ENCODE measurements around the gene PARD6B.

The PARD6B gene

GRCh38 chr20:50724112-50724725 is 7.2 kb upstream of the PARD6B start:
- no peak for DNase-seq (ENCODE audit: low read depth in 2 of 2)

- DNase-seq (ENCODE audit: low read depth in 2 of 2): peak; percentile 64 to 72
Measured at GRCh38 chr20:50724851-50725723, 6.3 kb upstream of the PARD6B start.

GRCh38 chr20:50725724-50726005 is 5.7 kb upstream of the PARD6B start:
- DNase-seq (ENCODE audit: low read depth in 2 of 2): no peak

DNA sequence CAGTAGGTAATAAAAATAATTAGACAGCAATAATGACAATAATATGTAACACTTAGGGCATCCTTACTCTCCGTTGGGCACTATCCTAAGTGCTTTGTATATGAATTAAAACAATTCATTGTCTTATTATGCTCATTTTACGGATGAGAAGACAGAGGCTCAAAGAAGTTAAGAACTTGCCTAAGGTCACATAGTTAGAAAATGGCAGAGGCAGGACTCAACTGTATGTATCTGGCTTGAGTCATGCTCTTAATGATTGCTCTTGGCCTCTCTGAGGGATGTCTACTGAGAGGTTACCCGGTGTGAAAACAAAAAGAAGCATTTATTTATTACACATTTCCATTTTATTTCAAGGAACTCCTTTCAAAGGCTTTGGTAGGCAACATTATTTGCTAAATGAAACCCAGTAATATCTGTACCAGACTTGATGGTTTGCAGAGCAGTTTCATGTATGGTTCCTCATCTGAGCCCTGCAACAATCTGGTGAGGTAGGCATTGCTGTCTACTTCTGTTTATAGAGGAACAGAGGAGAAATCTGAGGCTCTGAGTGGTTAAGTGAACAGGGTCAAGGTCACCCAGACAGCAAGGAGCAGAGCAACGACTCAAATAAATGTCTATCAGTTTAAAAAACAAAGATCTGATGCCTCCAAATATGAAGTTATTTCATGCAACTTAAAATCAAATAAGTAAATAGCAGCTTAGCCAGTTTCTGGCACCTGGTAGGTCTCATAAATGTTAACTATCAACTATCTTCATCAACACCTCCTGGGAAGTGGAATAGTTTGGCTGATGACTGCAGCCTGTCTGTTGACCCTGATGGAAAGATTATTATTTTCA is 4.2 kb upstream of the PARD6B start:
- no peak for DNase-seq (ENCODE audit: low read depth in 2 of 2)

- no peak for DNase-seq (ENCODE audit: low read depth in 2 of 2)
Measured at GRCh38 chr20:50727792-50728485, 3.4 kb upstream of the PARD6B start.

DNA sequence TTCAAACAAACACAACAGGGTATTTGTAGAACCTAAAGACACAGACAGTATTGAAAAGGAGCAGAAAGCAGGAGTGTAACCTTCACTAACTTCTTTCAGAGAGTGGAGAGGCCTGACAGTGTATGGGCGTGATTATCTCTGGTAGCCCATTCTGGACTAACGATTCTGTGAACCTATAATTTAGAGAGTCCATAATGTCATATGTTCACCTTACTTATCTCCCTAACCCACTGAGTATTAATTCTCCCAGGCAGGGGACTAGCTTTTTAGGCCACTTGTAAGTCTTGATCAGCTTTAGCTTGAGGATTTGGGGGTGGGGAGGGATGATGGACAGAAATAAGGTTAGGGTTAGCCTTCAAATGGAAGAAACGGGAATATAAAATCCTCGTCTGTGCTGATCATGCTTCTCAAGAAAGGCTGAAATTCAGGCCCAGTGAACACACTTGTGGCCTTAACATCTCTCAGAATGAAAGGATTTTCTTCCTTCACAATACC is 2.8 kb upstream of the PARD6B start:
- no peak for DNase-seq (ENCODE audit: low read depth in 2 of 2)

- DNase-seq (ENCODE audit: low read depth in 2 of 2): no peak
Measured at GRCh38 chr20:50728981-50729874, 2.2 kb upstream of the PARD6B start.

GRCh38 chr20:50729901-50730764 is 1.2 kb upstream of the PARD6B start:
- DNase-seq (ENCODE audit: low read depth in 2 of 2): no peak

GRCh38 chr20:50730765-50731054 is 670 bp upstream of the PARD6B start:
- no peak for DNase-seq (ENCODE audit: low read depth in 2 of 2)

DNA sequence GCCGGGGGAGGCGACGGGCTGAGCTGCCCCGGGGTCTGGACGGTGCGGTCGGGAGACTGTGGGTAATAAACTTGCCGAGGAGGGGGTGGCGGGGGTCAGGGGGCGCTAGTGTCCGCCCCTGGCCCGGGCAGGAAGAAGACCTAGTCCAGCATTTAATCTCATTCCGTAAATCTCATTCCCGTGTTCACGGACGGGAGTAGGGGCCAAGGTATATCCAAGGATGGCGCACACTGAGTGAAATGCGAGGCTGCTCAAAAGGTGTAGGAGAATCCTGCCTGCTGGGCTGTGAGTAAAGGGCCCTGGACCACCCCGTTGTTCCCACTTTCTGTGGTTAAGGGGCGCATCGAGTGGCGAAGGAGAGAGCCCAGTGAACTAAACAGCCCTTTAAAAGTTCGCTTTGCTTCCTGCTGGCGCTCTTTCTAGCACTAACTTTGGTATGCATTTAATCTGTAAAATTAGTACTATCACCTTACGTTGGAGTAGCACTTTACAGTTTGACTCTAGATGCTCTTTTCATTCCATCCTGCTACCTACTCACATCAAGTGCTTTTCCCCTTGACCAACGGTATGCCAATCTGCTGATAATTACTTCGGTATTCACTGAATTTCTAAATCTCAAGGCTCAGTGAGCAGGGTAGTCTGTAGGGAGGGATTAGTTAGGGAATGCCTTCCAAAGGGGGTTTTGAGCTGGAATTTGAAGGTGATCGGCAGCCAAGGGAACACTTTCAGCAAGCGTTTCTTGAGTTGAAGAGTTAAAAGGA is 730 bp downstream of the PARD6B start:
- no peak for DNase-seq (ENCODE audit: low read depth in 2 of 2)

DNA sequence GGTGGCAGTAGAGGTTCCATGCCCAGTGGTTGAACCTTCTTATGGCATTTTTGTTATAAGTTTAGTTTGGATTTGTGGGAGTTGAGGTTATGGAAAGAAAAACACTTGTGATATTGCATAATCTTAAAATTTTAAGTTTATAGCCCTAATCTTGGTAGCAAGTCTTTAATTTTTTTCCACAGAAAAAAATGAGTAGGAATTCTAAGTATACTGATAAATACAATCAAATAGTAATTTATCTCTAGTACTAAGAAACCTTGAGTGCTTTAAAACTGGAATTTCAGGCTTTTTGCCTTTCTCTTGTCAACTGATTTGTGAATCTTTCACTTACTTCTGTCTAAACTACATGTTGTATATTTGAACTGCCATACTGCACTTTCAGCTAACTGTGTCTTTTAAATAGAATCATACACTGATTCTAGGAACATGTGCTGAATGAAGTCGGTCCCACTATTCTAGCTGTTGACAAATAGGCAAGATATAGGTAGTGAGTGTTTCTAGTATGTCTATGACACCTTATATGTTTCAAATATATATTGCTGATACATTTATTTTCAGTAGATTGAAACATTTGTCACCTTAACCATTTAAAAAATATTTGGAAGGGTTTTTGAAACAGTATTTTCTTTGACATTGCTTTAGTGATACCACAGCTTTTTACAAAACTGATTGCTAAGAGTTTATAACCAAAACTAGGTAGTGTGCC is 2.4 kb downstream of the PARD6B start:
- no peak for DNase-seq (ENCODE audit: low read depth in 2 of 2)

GRCh38 chr20:50734730-50735679 is 3.6 kb downstream of the PARD6B start:
- no peak for DNase-seq (ENCODE audit: low read depth in 2 of 2)

- no peak for DNase-seq (ENCODE audit: low read depth in 2 of 2)
Measured at GRCh38 chr20:50735813-50736212, 4.4 kb downstream of the PARD6B start.

DNA sequence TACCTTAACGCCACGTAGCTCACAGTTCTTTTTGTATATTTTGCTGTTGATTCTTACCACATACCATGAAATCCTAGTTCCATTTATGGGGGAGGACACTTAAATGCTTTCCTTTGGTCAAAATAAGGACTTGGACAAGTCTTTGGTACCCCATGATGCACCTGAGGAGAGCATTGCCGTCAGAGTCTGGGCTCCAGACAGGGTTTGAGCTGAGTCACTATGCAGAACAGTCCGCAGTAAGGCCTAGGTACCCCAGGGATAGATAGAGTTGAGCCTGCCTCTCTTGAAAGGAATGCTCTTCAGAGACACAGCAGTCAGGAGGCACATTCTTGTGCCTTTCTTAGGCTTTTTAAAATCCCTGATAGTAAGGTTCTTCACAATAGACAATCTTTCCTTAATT is 6.0 kb downstream of the PARD6B start:
- DNase-seq (ENCODE audit: low read depth in 2 of 2): no peak

GRCh38 chr20:50743087-50743486 is 11.7 kb downstream of the PARD6B start:
- no peak for DNase-seq (ENCODE audit: low read depth in 2 of 2)

DNA sequence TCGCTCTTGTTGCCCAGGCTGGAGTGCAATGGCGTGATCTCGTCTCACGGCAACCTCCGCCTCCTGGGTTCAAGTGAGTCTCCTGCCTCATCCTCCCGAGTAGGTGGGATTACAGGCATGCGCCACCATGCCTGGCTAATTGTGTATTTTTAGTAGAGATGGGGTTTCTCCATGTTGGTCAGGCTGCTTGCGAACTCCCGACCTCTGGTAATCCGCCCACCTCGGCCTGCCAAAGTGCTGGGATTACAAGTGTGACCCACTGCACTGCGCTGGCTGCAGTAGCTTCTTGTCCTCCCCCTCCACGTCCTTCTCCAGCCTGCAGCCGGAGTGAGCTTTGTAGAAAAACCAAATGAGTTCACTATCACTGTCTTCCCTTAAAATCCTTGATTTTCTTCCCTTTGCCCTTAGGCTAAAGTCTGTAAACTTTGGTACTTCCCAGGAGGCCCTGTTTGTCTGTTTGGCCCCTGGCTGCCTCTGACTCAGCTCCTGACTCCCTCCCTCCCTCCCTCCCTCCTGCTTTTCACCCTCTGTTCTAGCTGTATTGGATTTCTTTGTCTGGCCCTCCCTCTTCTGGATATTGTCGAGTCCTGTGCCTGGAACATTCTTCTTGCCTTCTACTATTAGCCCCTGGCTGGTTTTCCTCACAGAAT is 12.9 kb downstream of the PARD6B start:
- DNase-seq (ENCODE audit: low read depth in 2 of 2): peak; percentile 49 to 61

DNA sequence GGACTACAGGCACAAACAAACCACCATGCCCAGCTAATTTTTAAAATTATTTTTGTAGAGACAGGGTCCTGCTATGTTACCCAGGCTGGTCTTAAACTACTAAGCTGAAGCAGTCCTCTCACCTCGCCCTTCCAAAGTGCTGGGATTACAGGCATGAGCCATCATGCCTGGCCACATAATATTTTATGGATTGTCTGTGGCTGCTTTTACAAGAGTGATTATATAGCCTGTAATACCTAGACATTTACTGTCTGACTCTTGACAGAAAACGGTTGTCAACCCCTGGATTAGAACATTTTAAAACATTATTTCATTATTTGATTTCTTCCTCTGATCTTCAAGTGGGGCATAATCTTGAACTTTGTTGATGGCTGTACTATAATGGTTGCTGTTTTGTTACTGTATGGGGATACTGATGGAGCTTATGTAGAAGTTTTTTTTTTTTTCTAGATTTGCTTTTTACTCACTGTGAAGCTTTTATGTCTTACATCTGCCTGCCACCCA is 14.3 kb downstream of the PARD6B start:
- no peak for DNase-seq (ENCODE audit: low read depth in 2 of 2)

Measured in fibroblast of skin of left biceps (primary cell).